Measurements from ENCODE around the gene CNTNAP2. TPM values are rescaled to one million over a fixed set of nuclear protein-coding genes. Genes with fewer than 3 reads are reported as not detected.

CNTNAP2 gene
- total RNA-seq, 2 experiments from 2014 or later, result not detected

DNA sequence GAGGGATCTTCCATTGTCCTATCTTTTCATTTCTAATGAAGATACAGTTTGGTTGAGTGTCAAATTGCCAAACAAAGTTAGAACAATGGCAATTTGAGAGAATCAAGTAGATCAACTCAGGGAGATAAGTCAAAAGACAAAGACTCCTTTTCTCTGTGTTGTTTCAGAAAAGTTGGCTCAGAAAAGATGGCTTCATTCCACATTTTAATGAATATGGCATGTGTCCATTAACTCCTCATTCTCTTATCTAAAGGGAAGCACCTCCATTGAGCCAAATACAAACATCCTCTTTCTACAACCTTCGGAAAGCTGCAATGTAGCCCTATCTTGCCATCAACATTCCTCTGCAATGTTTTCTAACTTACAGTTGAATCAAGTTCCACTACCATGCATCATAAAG lies 1535.0 kb downstream of the CNTNAP2 start:
- no peak overlapping the region for H3K27ac Mint-ChIP-seq
- no peaks in the 10 kb centered on the region for H3K36me3 Mint-ChIP-seq
- H3K4me3 Mint-ChIP-seq, result no peak overlapping the region
- POLR2A ChIA-PET, result no interaction called here
- H3K27me3 Mint-ChIP-seq, result no peaks in the 10 kb centered on the region
- ATAC-seq (ENCODE audit: low read depth), result no peak
- peaks cover 1% of the 10 kb centered on the region for H3K9me3 Mint-ChIP-seq
- no peak for DNase-seq
- no peaks in the 10 kb centered on the region for H3K4me1 Mint-ChIP-seq

DNA sequence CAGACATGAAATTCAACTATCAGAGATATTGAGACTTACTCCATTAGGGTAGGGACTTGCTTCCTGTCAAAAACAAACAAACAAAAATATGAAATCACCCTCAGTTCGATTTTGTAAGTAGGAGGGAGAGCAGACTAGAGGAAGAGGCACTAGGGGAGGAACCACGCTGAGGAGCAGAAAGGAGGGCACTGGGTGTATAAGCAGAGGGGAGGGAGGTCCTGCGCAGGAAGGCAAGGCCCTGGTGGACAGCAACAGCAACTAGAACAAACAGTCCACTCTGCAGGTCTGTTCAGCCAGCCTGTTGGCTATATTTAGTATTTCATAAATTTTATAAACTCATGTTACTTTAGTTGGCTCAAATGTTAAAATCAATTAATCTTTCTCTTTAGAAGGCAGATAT lies 1536.9 kb downstream of the CNTNAP2 start:
- H3K27ac Mint-ChIP-seq, result no peak overlapping the region
- H3K4me1 Mint-ChIP-seq, result no peaks in the 10 kb centered on the region
- DNase-seq (no peak), ATAC-seq (ENCODE audit: low read depth) (no peak)
- no peaks in the 10 kb centered on the region for H3K27me3 Mint-ChIP-seq
- no peak overlapping the region for H3K4me3 Mint-ChIP-seq
- POLR2A ChIA-PET, result no interaction called here
- no peaks in the 10 kb centered on the region for H3K36me3 Mint-ChIP-seq
- H3K9me3 Mint-ChIP-seq, result peaks cover 1% of the 10 kb centered on the region

- no peak for ATAC-seq (ENCODE audit: low read depth)
- POLR2A ChIA-PET, result no interaction called here
- H3K27me3 Mint-ChIP-seq, result no peaks in the 10 kb centered on the region
- no peak overlapping the region for H3K4me3 Mint-ChIP-seq
- H3K9me3 Mint-ChIP-seq, result peaks cover 1% of the 10 kb centered on the region
- H3K4me1 Mint-ChIP-seq, result no peaks in the 10 kb centered on the region
- no peak for DNase-seq
- no peaks in the 10 kb centered on the region for H3K36me3 Mint-ChIP-seq
- H3K27ac Mint-ChIP-seq, result no peak overlapping the region
Measured at GRCh38 chr7:147658392-147658967, 1541.9 kb downstream of the CNTNAP2 start.

DNA sequence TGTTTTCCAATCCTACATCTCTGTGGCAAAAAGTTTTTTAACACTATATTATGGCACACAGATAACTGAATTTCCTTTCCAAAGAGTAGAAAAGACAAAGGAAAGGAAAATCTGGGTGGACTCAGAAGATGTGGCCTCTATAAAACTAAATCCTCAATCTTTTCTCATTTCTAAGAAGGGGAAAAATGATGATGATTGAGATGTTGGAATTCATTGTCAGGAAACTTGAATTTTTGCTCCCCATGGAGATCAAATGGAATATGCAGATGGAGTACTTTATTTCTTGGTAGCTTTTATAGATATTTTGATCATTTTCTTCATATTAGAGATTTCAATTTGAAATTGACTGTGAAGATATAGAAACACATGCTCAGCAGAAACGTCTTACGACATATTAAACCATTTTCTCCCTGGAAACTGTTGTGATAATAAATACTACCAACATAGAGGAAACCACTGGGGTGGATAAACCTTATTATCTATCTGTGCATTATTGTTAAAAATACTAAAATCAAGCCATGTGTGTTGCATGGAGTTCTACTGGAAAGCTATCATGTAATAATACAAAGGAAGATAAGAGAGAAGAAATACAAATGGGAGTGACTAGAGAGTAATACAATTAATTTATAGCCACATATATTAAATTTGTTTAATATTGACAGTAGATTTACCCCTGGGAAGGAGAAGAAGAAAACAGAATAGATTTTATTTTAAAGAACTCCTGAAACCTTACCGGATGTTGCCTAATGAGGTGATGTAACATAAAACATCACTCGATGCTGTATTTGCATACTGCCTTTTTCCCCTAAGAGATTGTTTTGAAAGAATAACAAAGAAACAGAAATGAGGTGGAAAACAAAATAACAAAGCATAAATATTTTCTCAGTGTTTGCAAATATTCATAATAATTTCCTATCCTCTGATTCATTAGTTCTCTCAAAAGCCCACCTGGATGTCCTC lies 1542.7 kb downstream of the CNTNAP2 start:
- Mint-ChIP-seq H3K27me3 (no peaks in the 10 kb centered on the region), H3K27ac (no peak overlapping the region), H3K4me3 (no peak overlapping the region), H3K36me3 (no peaks in the 10 kb centered on the region), H3K4me1 (no peaks in the 10 kb centered on the region), H3K9me3 (peaks cover under 1% of the 10 kb centered on the region)
- no peak for DNase-seq
- POLR2A ChIA-PET, result no interaction called here
- ATAC-seq (ENCODE audit: low read depth), result no peak

DNA sequence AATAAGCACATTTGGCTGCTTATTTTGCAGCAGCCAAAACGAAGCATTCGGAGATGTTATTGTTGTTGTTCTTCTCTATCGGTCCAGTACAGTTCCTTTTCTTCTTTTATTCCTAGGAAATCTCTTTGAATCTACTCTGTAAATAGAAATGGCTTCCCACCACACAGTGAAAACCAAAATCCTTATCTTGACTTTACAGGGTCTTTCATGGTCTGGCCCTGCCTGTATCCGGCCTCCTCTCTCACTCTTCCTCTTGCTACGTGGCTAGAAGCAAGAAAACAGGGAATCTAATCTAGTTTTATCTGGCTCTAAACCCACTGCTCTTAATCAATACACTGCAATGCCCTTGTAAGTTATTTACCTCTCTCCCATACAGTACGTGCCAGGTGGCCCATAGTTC lies 1547.9 kb downstream of the CNTNAP2 start:
- Mint-ChIP-seq H3K27ac (peak overlapping the region; percentile 45), H3K27me3 (no peaks in the 10 kb centered on the region), H3K36me3 (no peaks in the 10 kb centered on the region), H3K4me3 (no peak overlapping the region), H3K4me1 (no peaks in the 10 kb centered on the region), H3K9me3 (peaks cover 3% of the 10 kb centered on the region)
- POLR2A ChIA-PET, result no interaction called here
- ATAC-seq (ENCODE audit: low read depth), result no peak
- DNase-seq, result no peak

DNA sequence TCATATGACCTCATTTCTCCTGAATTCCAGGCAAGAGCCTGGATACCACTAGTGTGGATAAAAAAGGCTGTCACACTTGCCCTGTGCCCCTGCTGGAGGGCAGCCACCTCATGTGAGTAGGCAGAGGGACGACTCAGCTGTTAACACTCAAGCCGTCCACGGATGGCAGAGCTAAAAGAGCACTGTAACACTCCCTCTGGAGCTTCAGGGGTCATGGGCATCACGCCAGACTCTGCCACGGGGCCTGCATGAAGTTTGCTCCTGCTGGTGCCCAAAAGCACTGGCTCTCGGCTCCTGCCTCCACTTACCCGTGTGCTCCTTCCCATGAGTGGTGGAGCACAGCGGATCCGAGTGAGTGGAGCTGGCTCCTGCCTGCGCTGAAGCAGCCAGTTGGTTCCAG lies 1554.2 kb downstream of the CNTNAP2 start:
- H3K36me3 Mint-ChIP-seq, result no peaks in the 10 kb centered on the region
- DNase-seq (no peak), ATAC-seq (ENCODE audit: low read depth) (no peak)
- H3K27ac Mint-ChIP-seq, result no peak overlapping the region
- no peaks in the 10 kb centered on the region for H3K27me3 Mint-ChIP-seq
- no peaks in the 10 kb centered on the region for H3K9me3 Mint-ChIP-seq
- H3K4me1 Mint-ChIP-seq, result no peaks in the 10 kb centered on the region
- H3K4me3 Mint-ChIP-seq, result no peak overlapping the region
- POLR2A ChIA-PET, result no interaction called here

- Mint-ChIP-seq H3K27me3 (no peaks in the 10 kb centered on the region), H3K9me3 (no peaks in the 10 kb centered on the region), H3K36me3 (no peaks in the 10 kb centered on the region), H3K27ac (no peak overlapping the region), H3K4me1 (no peaks in the 10 kb centered on the region), H3K4me3 (no peak overlapping the region)
- no peak for DNase-seq
- ATAC-seq (ENCODE audit: low read depth), result no peak
- POLR2A ChIA-PET, result no interaction called here
Measured at GRCh38 chr7:147674705-147675104, 1558.1 kb downstream of the CNTNAP2 start.

- POLR2A ChIA-PET, result no interaction called here
- Mint-ChIP-seq H3K4me3 (no peak overlapping the region), H3K36me3 (no peaks in the 10 kb centered on the region), H3K27ac (no peak overlapping the region), H3K4me1 (no peaks in the 10 kb centered on the region), H3K27me3 (no peaks in the 10 kb centered on the region), H3K9me3 (no peaks in the 10 kb centered on the region)
- ATAC-seq (ENCODE audit: low read depth), result no peak
- DNase-seq, result no peak
Measured at GRCh38 chr7:147678943-147679342, 1562.3 kb downstream of the CNTNAP2 start.

GRCh38 chr7:147681530-147681929 lies 1564.9 kb downstream of the CNTNAP2 start:
- no peak for DNase-seq
- Mint-ChIP-seq H3K4me3 (no peak overlapping the region), H3K4me1 (no peaks in the 10 kb centered on the region), H3K36me3 (no peaks in the 10 kb centered on the region), H3K27ac (no peak overlapping the region), H3K27me3 (no peaks in the 10 kb centered on the region), H3K9me3 (no peaks in the 10 kb centered on the region)
- POLR2A ChIA-PET, result no interaction called here
- ATAC-seq (ENCODE audit: low read depth), result no peak

DNA sequence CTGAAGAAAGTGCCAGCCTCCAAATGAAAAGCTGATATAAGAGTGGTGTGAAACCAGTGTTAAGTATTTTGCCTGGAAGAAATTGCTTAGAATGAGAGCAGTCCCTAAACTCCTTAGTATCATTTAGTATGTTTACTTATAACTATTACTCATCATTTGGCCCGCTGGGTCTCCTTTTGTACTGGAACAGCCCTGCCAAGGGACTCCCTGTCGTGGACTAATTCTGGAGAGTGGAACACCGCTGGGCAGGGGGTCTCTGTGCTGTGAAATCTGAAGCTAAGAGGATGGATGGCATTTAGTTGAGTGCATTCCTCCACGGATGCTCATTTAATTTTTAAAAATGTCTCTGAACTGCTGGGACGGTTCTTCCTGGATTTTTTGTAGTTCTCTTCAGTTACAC lies 1584.1 kb downstream of the CNTNAP2 start:
- H3K4me1 Mint-ChIP-seq, result no peaks in the 10 kb centered on the region
- no peaks in the 10 kb centered on the region for H3K36me3 Mint-ChIP-seq
- H3K27me3 Mint-ChIP-seq, result no peaks in the 10 kb centered on the region
- no peak overlapping the region for H3K4me3 Mint-ChIP-seq
- POLR2A ChIA-PET, result no interaction called here
- H3K9me3 Mint-ChIP-seq, result peaks cover under 1% of the 10 kb centered on the region
- DNase-seq (no peak), ATAC-seq (ENCODE audit: low read depth) (no peak)
- H3K27ac Mint-ChIP-seq, result no peak overlapping the region

DNA sequence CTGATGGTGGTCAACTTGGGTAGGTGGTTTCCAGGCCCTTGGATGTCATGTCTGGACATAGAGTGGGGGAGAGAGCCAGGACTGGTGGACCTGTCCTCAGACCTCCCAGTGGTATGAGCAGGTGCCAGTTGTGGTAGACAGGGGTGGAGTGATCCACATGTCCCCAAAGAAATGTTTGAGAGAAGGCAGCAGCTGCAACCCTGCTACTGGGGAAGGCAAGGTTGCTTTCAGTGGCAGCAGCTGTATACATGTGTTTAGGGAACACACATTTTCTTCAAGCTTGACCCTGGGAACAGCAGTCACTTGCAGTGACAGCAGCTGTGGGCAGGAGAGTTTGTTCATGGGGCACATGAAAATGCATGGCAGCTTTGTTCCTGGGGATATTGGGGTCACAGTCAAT lies 1591.3 kb downstream of the CNTNAP2 start:
- no peak for DNase-seq
- no peak for ATAC-seq (ENCODE audit: low read depth)
- Mint-ChIP-seq H3K9me3 (peaks cover 18% of the 10 kb centered on the region), H3K27me3 (no peaks in the 10 kb centered on the region), H3K36me3 (no peaks in the 10 kb centered on the region), H3K27ac (no peak overlapping the region), H3K4me3 (no peak overlapping the region), H3K4me1 (no peaks in the 10 kb centered on the region)
- POLR2A ChIA-PET, result no interaction called here

DNA sequence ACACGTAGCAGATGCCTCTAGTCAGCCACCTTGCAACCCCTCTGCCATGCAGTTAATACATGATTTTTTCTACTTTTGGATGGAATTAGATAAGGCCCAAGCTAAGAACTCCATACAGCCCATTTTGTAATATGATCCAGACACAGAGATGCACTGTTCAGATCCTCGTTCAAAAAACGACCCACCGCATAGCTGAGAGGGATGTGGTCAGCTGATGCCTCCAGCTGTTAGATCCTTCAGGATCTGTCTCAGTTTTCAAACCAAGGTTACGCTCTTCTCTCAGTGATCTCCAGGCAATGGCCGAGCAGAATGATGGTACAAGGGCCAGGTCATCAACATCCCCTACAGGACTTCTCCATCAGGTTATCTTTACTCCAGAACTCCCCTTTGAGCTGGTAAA lies 1592.3 kb downstream of the CNTNAP2 start:
- ATAC-seq (ENCODE audit: low read depth) (no peak), DNase-seq (no peak)
- no peak overlapping the region for H3K27ac Mint-ChIP-seq
- H3K27me3 Mint-ChIP-seq, result no peaks in the 10 kb centered on the region
- no peaks in the 10 kb centered on the region for H3K36me3 Mint-ChIP-seq
- H3K4me1 Mint-ChIP-seq, result no peaks in the 10 kb centered on the region
- no peak overlapping the region for H3K4me3 Mint-ChIP-seq
- peaks cover 18% of the 10 kb centered on the region for H3K9me3 Mint-ChIP-seq
- POLR2A ChIA-PET, result no interaction called here

DNA sequence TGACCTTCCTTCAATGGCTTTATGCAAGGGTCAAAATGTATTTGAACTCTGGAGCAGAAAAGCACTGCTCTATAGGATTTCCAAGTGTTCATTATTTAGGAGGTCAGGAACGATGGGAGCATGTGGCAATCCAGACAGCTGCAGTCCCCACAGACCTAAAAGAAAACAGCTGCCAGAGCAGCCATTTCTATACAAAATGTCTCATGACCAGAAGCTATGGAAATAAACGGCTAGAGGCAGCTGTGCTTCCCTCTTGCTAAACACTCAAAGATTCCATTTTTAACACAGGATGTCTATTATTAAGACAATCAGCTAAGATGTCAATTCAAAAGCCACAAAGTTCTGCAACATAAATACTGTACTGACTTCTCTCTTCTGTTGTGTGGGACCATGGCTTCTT lies 1594.8 kb downstream of the CNTNAP2 start:
- Mint-ChIP-seq H3K4me1 (no peaks in the 10 kb centered on the region), H3K36me3 (no peaks in the 10 kb centered on the region), H3K4me3 (no peak overlapping the region), H3K27me3 (no peaks in the 10 kb centered on the region), H3K27ac (no peak overlapping the region), H3K9me3 (peaks cover 15% of the 10 kb centered on the region)
- DNase-seq (no peak), ATAC-seq (ENCODE audit: low read depth) (no peak)
- POLR2A ChIA-PET, result no interaction called here
